Measurements from ENCODE around the gene CHCHD3. TPM values are rescaled to one million over a fixed set of nuclear protein-coding genes. Genes with fewer than 3 reads are reported as not detected.

The CHCHD3 gene
- total RNA-seq, 2 donors from 2014 or later: 36.1 to 43.0 TPM

DNA sequence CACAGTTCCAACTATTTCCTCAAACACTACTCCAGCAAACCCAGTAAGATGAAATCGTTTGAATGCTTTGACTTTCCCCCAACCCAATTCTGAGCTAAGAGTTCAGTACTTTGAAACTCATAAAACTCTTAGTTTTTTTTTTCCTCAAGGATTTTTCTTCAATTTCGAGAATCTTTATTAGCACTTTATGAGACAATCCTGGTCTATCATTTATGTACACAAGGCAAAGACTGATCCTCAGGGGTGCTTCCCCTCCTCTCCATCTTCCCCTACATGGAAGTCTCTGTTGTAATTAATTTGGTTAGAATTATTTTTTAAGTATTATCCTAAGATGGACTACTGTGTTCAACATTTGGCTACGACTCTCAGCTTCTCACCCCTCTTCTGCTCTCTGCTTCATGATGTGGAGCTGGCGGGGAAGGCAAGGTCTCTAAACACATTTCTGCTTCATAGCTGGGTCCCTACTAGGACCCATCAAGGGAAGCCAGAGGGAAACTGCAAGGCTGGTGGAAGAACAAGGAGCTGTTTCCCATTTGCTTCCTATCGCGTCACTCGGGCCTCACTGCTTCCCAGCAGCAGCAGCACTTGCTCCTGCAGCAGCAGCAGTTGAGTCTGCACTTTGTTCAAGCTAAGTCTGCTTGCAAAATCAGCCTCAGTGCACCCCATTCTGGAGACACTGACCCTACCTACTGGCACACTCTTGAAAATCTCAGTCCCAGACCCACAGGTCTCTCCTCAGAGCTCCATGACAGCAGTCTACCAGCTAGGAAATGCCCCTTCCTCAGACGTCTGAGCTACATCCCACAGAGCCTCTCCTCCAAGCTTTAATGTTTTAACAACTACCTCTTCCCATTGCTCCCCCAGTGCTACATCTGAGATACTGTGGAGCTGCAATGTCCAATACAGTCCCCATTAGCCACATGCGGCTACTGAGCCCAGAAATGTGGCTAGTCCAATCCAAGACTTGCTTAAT lies 90.0 kb downstream of the CHCHD3 start:
- Histone ChIP-seq H3K9me3 (no peaks in the 10 kb centered on the region), H3K36me3 (no peaks in the 10 kb centered on the region), H3K4me3 (no peak overlapping the region), H3K4me1 (ENCODE audit: control insufficient read depth in 1 of 2, low read depth in 2 of 2) (peaks cover 0 to 5% of the 10 kb centered on the region in 2 donors), H3K27me3 (replicated peaks; ENCODE audit: insufficient read depth) (no peaks in the 10 kb centered on the region), H3K27ac (no peak overlapping the region)
- no peak for ATAC-seq (ENCODE audit: insufficient number of reproducible peaks, low FRiP score, low read depth)
- TF ChIP-seq, protein P1, sequence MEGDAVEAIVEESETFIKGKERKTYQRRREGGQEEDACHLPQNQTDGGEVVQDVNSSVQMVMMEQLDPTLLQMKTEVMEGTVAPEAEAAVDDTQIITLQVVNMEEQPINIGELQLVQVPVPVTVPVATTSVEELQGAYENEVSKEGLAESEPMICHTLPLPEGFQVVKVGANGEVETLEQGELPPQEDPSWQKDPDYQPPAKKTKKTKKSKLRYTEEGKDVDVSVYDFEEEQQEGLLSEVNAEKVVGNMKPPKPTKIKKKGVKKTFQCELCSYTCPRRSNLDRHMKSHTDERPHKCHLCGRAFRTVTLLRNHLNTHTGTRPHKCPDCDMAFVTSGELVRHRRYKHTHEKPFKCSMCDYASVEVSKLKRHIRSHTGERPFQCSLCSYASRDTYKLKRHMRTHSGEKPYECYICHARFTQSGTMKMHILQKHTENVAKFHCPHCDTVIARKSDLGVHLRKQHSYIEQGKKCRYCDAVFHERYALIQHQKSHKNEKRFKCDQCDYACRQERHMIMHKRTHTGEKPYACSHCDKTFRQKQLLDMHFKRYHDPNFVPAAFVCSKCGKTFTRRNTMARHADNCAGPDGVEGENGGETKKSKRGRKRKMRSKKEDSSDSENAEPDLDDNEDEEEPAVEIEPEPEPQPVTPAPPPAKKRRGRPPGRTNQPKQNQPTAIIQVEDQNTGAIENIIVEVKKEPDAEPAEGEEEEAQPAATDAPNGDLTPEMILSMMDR (IDR thresholded peaks at IDR 0.05): no peak
- DNase-seq (ENCODE audit: low spot score): no peak

- no peak for ATAC-seq (ENCODE audit: insufficient number of reproducible peaks, low FRiP score, low read depth)
- H3K9me3 ChIP-seq: no peaks in the 10 kb centered on the region
- H3K27me3 ChIP-seq (replicated peaks; ENCODE audit: insufficient read depth): no peaks in the 10 kb centered on the region
- TF ChIP-seq, protein P1 (IDR thresholded peaks at IDR 0.05): no peak
- H3K4me3 ChIP-seq: no peak overlapping the region
- no peak for DNase-seq (ENCODE audit: low spot score)
- no peaks in the 10 kb centered on the region for H3K4me1 ChIP-seq (ENCODE audit: control insufficient read depth in 1 of 2, low read depth in 2 of 2)
- H3K27ac ChIP-seq: no peak overlapping the region
- H3K36me3 ChIP-seq: no peaks in the 10 kb centered on the region
These were observed 93.8 kb downstream of the CHCHD3 start for GRCh38 chr7:132988117-132988516.

GRCh38 chr7:132980402-132980801 lies 101.5 kb downstream of the CHCHD3 start:
- Histone ChIP-seq H3K27me3 (replicated peaks; ENCODE audit: insufficient read depth) (no peaks in the 10 kb centered on the region), H3K4me1 (ENCODE audit: control insufficient read depth in 1 of 2, low read depth in 2 of 2) (no peaks in the 10 kb centered on the region), H3K9me3 (no peaks in the 10 kb centered on the region), H3K36me3 (no peaks in the 10 kb centered on the region), H3K27ac (no peak overlapping the region), H3K4me3 (no peak overlapping the region)
- TF ChIP-seq, protein P1 (IDR thresholded peaks at IDR 0.05): no peak
- ATAC-seq (ENCODE audit: insufficient number of reproducible peaks, low FRiP score, low read depth): no peak
- no peak for DNase-seq (ENCODE audit: low spot score)

GRCh38 chr7:132979524-132979923 lies 102.4 kb downstream of the CHCHD3 start:
- TF ChIP-seq, protein P1 (IDR thresholded peaks at IDR 0.05): no peak
- Histone ChIP-seq H3K27me3 (replicated peaks; ENCODE audit: insufficient read depth) (no peaks in the 10 kb centered on the region), H3K4me1 (ENCODE audit: control insufficient read depth in 1 of 2, low read depth in 2 of 2) (no peaks in the 10 kb centered on the region), H3K9me3 (no peaks in the 10 kb centered on the region), H3K27ac (no peak overlapping the region), H3K4me3 (no peak overlapping the region), H3K36me3 (no peaks in the 10 kb centered on the region)
- ATAC-seq (ENCODE audit: insufficient number of reproducible peaks, low FRiP score, low read depth): no peak
- no peak for DNase-seq (ENCODE audit: low spot score)

GRCh38 chr7:132977234-132977633 lies 104.7 kb downstream of the CHCHD3 start:
- Histone ChIP-seq H3K9me3 (no peaks in the 10 kb centered on the region), H3K27ac (no peak overlapping the region), H3K27me3 (replicated peaks; ENCODE audit: insufficient read depth) (no peaks in the 10 kb centered on the region), H3K36me3 (no peaks in the 10 kb centered on the region), H3K4me3 (no peak overlapping the region), H3K4me1 (ENCODE audit: control insufficient read depth in 1 of 2, low read depth in 2 of 2) (no peaks in the 10 kb centered on the region)
- TF ChIP-seq, protein P1 (IDR thresholded peaks at IDR 0.05): no peak
- no peak for ATAC-seq (ENCODE audit: insufficient number of reproducible peaks, low FRiP score, low read depth)
- DNase-seq (ENCODE audit: low spot score): no peak

Data from thoracic aorta (tissue), 2 donors.